Mammary epithelial cell (primary cell): ENCODE data around the gene TTC3.

Experiments
- EZH2 ChIP-seq: IDR thresholded peaks from 2 replicates; pipeline ENCODE4 v1.6.1; 2012; ENCODE audit warnings: low read length, inconsistent platforms, borderline replicate concordance
- TF ChIP-seq, protein P1 (sequence below), 2 donors: IDR thresholded peaks in 1 of 2; conservative IDR thresholded peaks in 1 of 2; 2 replicates each; pipeline ENCODE4 v1.5.1; 2011 to 2012; ENCODE audit warnings: inconsistent platforms in 2 of 2, low read length in 2 of 2, mild to moderate bottlenecking in 2 of 2, control low read depth in 1 of 2, low read depth in 1 of 2; ENCODE audit not compliant: insufficient read depth in 1 of 2; ENCODE audit errors: extremely low read depth in 1 of 2

DNA sequence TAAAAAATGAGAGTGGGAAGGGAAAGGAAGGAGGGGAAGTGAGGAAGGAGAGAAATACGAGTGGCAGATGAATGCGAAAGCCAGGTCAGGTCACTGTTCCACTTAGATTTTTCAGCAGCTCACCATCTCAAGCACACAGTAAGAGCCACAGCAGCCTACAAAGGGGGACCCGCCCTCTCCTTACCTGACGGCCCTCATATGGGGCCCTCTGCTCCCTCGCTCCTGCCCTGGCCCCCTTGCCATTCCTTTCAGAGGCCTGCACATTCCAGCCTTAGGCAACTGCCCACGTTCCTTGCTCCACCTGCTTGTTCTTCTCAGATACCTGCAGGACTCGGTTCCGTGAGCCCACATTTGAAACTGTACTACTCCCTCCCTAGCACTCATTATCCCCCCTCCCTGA, 172.1 kb downstream of the TTC3 start:
- TF ChIP-seq, protein P1, sequence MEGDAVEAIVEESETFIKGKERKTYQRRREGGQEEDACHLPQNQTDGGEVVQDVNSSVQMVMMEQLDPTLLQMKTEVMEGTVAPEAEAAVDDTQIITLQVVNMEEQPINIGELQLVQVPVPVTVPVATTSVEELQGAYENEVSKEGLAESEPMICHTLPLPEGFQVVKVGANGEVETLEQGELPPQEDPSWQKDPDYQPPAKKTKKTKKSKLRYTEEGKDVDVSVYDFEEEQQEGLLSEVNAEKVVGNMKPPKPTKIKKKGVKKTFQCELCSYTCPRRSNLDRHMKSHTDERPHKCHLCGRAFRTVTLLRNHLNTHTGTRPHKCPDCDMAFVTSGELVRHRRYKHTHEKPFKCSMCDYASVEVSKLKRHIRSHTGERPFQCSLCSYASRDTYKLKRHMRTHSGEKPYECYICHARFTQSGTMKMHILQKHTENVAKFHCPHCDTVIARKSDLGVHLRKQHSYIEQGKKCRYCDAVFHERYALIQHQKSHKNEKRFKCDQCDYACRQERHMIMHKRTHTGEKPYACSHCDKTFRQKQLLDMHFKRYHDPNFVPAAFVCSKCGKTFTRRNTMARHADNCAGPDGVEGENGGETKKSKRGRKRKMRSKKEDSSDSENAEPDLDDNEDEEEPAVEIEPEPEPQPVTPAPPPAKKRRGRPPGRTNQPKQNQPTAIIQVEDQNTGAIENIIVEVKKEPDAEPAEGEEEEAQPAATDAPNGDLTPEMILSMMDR (conservative IDR thresholded peaks at IDR 0.05 in 1 of 2, IDR thresholded peaks at IDR 0.05 in 1 of 2; ENCODE audit: extremely low read depth in 1 of 2, insufficient read depth in 1 of 2, low read depth in 1 of 2, low read length in 2 of 2) = no peak
- no peak for TF ChIP-seq EZH2
